Thoracic aorta (tissue), 2 donors: Measurements from ENCODE around the gene NRXN3. TPM values are rescaled to one million over a fixed set of nuclear protein-coding genes. Genes with fewer than 3 reads are reported as not detected.

ENCODE experiments used
- ATAC-seq: fragments of 150-250 bp; one replicate; pipeline ENCODE4 v1.8.0; 2017; ENCODE audit warnings: low read depth; ENCODE audit not compliant: insufficient number of reproducible peaks, low FRiP score
- DNase-seq: peaks from one replicate; pipeline ENCODE4 v3.0.0-alpha.2; 2020; ENCODE audit warnings: low spot score
- H3K27ac ChIP-seq, 2 donors: fragments of 200-600 bp; sonication (generic); 1 replicate in 1 of 2; 2 replicates in 1 of 2; pipeline ENCODE4 v1.5.1; 2016; ENCODE audit warnings: mild to moderate bottlenecking in 2 of 2, moderate library complexity in 2 of 2
- H3K27me3 ChIP-seq: fragments of 200-600 bp; sonication (generic); replicated peaks from 2 replicates; pipeline ENCODE4 v1.6.0; 2016; ENCODE audit warnings: mild to moderate bottlenecking; ENCODE audit not compliant: insufficient read depth
- H3K36me3 ChIP-seq: fragments of 200-600 bp; sonication (generic); one replicate; pipeline ENCODE4 v1.5.1; 2016
- H3K4me1 ChIP-seq, 2 donors: fragments of 200-600 bp; sonication (generic); 1 replicate in 1 of 2; 2 replicates in 1 of 2; pipeline versions ENCODE4 v1.5.1 to v1.6.0; 2016; ENCODE audit warnings: low read depth in 2 of 2, mild to moderate bottlenecking in 1 of 2; ENCODE audit not compliant: control insufficient read depth in 1 of 2
- H3K4me3 ChIP-seq: fragments of 200-600 bp; sonication (generic); 2 replicates; pipeline ENCODE4 v1.5.1; 2016; ENCODE audit warnings: mild to moderate bottlenecking
- H3K9me3 ChIP-seq: fragments of 200-600 bp; sonication (generic); 2 replicates; pipeline ENCODE4 v1.5.1; 2016
- CTCF ChIP-seq: fragments of 200-600 bp; sonication (generic); IDR thresholded peaks from one replicate; pipeline ENCODE4 v1.5.1; 2019; ENCODE audit warnings: antibody characterized with exemption
- total RNA-seq, 2 donors: library from RNA; depleted of rRNA; stranded (reverse); fragments of >200 nt; gene quantifications; one replicate each; pipeline versions ENCODE4 v1.1.0 to v1.2.3, GENCODE V29; 2016

The NRXN3 gene
- total RNA-seq, 2 donors from 2014 or later = 5.6 to 33.3 TPM

GRCh38 chr14:79599239-79599638, 1429.1 kb downstream of the NRXN3 start:
- no peak overlapping the region for H3K4me3 ChIP-seq
- ATAC-seq (no peak), DNase-seq (no peak)
- no peak for TF ChIP-seq CTCF
- no peaks in the 10 kb centered on the region for H3K4me1 ChIP-seq
- no peak overlapping the region for H3K27ac ChIP-seq
- H3K27me3 ChIP-seq = no peaks in the 10 kb centered on the region
- no peaks in the 10 kb centered on the region for H3K36me3 ChIP-seq
- no peaks in the 10 kb centered on the region for H3K9me3 ChIP-seq

GRCh38 chr14:79600406-79600805, 1430.2 kb downstream of the NRXN3 start:
- ATAC-seq (no peak), DNase-seq (no peak)
- Histone ChIP-seq H3K9me3 (no peaks in the 10 kb centered on the region), H3K36me3 (no peaks in the 10 kb centered on the region), H3K4me1 (no peaks in the 10 kb centered on the region), H3K27ac (no peak overlapping the region), H3K4me3 (no peak overlapping the region), H3K27me3 (no peaks in the 10 kb centered on the region)
- no peak for TF ChIP-seq CTCF

GRCh38 chr14:79601579-79601978, 1431.4 kb downstream of the NRXN3 start:
- Histone ChIP-seq H3K27ac (no peak overlapping the region), H3K4me3 (no peak overlapping the region), H3K9me3 (no peaks in the 10 kb centered on the region), H3K4me1 (no peaks in the 10 kb centered on the region), H3K27me3 (no peaks in the 10 kb centered on the region), H3K36me3 (no peaks in the 10 kb centered on the region)
- DNase-seq = no peak
- no peak for ATAC-seq
- no peak for TF ChIP-seq CTCF

GRCh38 chr14:79602045-79602444, 1431.9 kb downstream of the NRXN3 start:
- H3K27me3 ChIP-seq = no peaks in the 10 kb centered on the region
- no peaks in the 10 kb centered on the region for H3K36me3 ChIP-seq
- ATAC-seq = no peak
- no peak overlapping the region for H3K4me3 ChIP-seq
- no peak overlapping the region for H3K27ac ChIP-seq
- no peaks in the 10 kb centered on the region for H3K9me3 ChIP-seq
- no peak for DNase-seq
- no peaks in the 10 kb centered on the region for H3K4me1 ChIP-seq
- TF ChIP-seq CTCF = no peak

GRCh38 chr14:79602742-79603141, 1432.6 kb downstream of the NRXN3 start:
- Histone ChIP-seq H3K27ac (no peak overlapping the region), H3K4me3 (no peak overlapping the region), H3K4me1 (no peaks in the 10 kb centered on the region), H3K36me3 (no peaks in the 10 kb centered on the region), H3K9me3 (no peaks in the 10 kb centered on the region), H3K27me3 (no peaks in the 10 kb centered on the region)
- DNase-seq = no peak
- no peak for ATAC-seq
- TF ChIP-seq CTCF = no peak
